ENCODE data around the gene MAP6. TPM values are rescaled to one million over a fixed set of nuclear protein-coding genes. Genes with fewer than 3 reads are reported as not detected.

The MAP6 gene
- total and polyA plus RNA-seq, 8 donors = 0.58 to 27.2 (median 3.6) TPM

DNA sequence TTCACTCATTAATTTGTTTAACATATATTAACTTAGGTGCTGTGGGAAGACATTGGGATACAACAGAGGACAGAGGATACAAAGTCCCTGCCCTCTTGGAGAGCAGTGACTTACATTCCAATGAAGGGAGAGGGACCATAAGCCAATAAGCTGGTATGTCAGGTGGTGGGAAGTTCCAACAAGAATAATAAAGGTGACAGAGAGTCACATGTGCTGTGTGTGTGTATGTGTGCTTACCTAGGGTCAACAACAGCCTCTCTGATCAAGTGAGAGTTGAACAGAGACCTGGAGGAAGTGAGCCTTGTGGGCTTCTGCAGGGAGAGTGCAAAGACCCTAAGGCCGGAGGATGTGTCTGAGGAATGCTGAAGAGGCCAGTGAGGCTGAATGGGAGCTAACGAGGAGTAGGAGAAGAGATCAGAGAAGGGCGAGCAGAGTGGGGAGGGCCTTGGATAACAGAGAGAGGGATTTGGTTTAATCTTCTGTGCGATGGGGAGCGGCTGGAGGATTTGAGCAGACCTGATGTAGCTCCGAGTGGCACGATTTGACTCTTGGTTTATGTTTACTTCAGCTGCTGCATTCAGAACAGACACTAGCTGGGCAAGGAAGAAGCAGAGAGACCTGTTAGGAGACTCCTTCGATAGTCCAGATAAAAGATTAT lies 35.3 kb downstream of the MAP6 start:
- H3K27ac ChIP-seq = peak overlapping the region in 1 of 5 donors; percentile 76
- 69 to 77% (median 75%) methylated on average over 8 of the region's 8 CpGs for WGBS, 5 donors
- H3K4me1 ChIP-seq = peaks cover 0 to 19% (median 7%) of the 10 kb centered on the region in 4 donors
- intact Hi-C loops (cut with DNase I; ENCODE audit: low total_unique reads) = no loop called here
- H3K27me3 ChIP-seq = no peaks in the 10 kb centered on the region
- H3K9me3 ChIP-seq = no peaks in the 10 kb centered on the region
- no peaks in the 10 kb centered on the region for H3K36me3 ChIP-seq
- no peak overlapping the region for H3K4me3 ChIP-seq
- DNase-seq = no peak
- no peak for TF ChIP-seq POLR2A (IDR thresholded peaks at IDR 0.05)
- no peak for TF ChIP-seq EP300 (IDR thresholded peaks at IDR 0.05)
- no peak for TF ChIP-seq POLR2AphosphoS5 (IDR thresholded peaks at IDR 0.05)
- TF ChIP-seq, protein P1, sequence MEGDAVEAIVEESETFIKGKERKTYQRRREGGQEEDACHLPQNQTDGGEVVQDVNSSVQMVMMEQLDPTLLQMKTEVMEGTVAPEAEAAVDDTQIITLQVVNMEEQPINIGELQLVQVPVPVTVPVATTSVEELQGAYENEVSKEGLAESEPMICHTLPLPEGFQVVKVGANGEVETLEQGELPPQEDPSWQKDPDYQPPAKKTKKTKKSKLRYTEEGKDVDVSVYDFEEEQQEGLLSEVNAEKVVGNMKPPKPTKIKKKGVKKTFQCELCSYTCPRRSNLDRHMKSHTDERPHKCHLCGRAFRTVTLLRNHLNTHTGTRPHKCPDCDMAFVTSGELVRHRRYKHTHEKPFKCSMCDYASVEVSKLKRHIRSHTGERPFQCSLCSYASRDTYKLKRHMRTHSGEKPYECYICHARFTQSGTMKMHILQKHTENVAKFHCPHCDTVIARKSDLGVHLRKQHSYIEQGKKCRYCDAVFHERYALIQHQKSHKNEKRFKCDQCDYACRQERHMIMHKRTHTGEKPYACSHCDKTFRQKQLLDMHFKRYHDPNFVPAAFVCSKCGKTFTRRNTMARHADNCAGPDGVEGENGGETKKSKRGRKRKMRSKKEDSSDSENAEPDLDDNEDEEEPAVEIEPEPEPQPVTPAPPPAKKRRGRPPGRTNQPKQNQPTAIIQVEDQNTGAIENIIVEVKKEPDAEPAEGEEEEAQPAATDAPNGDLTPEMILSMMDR (IDR thresholded peaks at IDR 0.05) = no peak

DNA sequence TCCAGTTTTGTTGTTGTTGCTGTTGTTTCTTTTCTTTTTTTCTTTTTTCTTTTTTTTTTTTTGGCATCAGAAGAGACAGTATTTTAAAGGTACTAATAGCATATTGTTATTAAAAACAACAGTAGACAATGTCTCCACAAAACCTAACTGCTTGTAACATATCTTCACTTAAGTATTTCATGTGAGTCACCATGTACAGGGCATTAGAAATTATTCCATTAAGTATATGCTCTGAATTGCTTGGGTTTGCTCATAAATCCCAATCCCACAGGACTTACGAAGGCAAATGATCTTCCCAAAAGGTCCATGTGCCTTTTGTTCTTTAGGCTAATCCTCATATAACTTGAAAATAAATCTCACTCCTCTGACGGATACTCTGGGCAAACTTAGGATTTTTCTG lies 35.9 kb downstream of the MAP6 start:
- no peak for DNase-seq
- intact Hi-C loops (cut with DNase I; ENCODE audit: low total_unique reads) = no loop called here
- no peak for TF ChIP-seq EP300 (IDR thresholded peaks at IDR 0.05)
- no peak for TF ChIP-seq POLR2AphosphoS5 (IDR thresholded peaks at IDR 0.05)
- H3K36me3 ChIP-seq = no peaks in the 10 kb centered on the region
- H3K9me3 ChIP-seq = no peaks in the 10 kb centered on the region
- H3K4me3 ChIP-seq = no peak overlapping the region
- no peaks in the 10 kb centered on the region for H3K27me3 ChIP-seq
- H3K4me1 ChIP-seq = peaks cover 0 to 18% (median 7%) of the 10 kb centered on the region in 4 donors
- WGBS, 5 donors = 82 to 94% (median 88%) methylated on average over 2 of the region's 2 CpGs
- peak overlapping the region in 1 of 5 donors; percentile 76 for H3K27ac ChIP-seq

DNA sequence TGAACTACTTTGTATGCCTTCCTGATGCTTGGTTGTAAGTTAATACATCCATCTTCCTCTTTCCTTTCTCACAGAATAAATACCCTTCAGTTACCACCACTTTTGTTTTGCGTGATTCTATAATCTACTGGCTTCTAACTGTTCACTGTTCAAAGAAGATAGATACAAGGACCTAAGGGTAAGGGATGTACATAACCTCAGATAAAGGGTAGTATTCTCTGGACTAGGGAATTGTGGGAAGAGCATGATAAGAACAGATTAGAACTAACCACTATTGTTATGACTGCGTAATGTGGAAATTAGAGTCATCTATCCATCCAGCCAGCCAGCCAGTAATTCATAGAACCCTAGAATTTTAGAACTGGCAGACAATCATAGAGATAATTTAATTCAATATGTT lies 36.4 kb downstream of the MAP6 start:
- 90 to 95% (median 93%) methylated on average over 2 of the region's 2 CpGs for WGBS, 5 donors
- TF ChIP-seq POLR2AphosphoS5 (IDR thresholded peaks at IDR 0.05) (no peak), EP300 (IDR thresholded peaks at IDR 0.05) (no peak), POLR2A (IDR thresholded peaks at IDR 0.05) (no peak)
- TF ChIP-seq, protein P1 (IDR thresholded peaks at IDR 0.05) = no peak
- intact Hi-C loops (cut with DNase I; ENCODE audit: low total_unique reads) = no loop called here
- no peaks in the 10 kb centered on the region for H3K27me3 ChIP-seq
- H3K4me1 ChIP-seq = peaks cover 0 to 21% (median 7%) of the 10 kb centered on the region in 4 donors
- no peak overlapping the region for H3K4me3 ChIP-seq
- no peak overlapping the region for H3K27ac ChIP-seq
- no peak for DNase-seq
- H3K9me3 ChIP-seq = no peaks in the 10 kb centered on the region
- no peaks in the 10 kb centered on the region for H3K36me3 ChIP-seq

DNA sequence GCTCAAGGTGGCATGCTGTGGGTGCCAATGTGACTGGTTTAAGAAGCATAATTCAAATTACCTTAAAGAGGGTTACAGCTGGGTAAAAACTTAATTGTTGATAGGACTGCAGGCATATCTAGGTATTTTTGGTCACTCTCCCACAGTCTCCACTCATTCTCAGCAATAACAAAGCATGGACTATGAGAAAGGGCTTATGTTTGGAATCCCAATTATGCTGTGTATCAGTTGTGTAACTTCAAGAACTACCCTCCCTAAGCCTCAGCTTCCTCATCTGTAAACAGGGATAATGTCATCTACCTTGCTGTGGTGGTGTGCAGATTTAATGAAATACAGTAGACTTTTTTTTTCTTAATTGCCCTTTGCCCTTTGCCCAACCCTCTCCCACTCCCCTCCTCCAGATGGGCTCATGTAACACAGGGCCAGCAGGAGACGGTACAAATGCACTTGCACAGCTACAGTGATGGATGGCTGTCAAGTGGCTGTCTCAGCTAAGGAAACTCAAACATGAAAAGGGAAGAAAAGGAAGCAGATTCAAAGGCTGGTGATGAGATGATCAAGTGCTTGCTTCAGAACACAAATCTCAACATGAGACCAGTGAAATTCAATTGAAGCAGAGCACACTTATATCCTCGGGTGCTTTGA lies 37.6 kb downstream of the MAP6 start:
- no peaks in the 10 kb centered on the region for H3K36me3 ChIP-seq
- TF ChIP-seq, protein P1 (IDR thresholded peaks at IDR 0.05) = no peak
- TF ChIP-seq POLR2A (IDR thresholded peaks at IDR 0.05) (no peak), POLR2AphosphoS5 (IDR thresholded peaks at IDR 0.05) (no peak)
- WGBS, 5 donors = 48 to 71% (median 51%) methylated on average over 2 of the region's 2 CpGs
- intact Hi-C loops (cut with DNase I; ENCODE audit: low total_unique reads) = no loop called here
- no peaks in the 10 kb centered on the region for H3K27me3 ChIP-seq
- H3K27ac ChIP-seq = no peak overlapping the region
- H3K4me3 ChIP-seq = no peak overlapping the region
- H3K4me1 ChIP-seq = peaks cover 0 to 21% (median 10%) of the 10 kb centered on the region in 4 donors
- no peak for DNase-seq
- no peaks in the 10 kb centered on the region for H3K9me3 ChIP-seq
